HG02571 (cell line): ENCODE data around the gene NUP93.

ENCODE experiments used
- ATAC-seq: cut with Tn5 transposase; IDR thresholded peaks from one replicate; pipeline ENCODE4 v1.9.1; 2021; ENCODE audit warnings: mild to moderate bottlenecking, moderate library complexity; ENCODE audit not compliant: unreplicated experiment

NUP93 gene

GRCh38 chr16:56842133-56842532 is 112.2 kb downstream of the NUP93 start:
- no peak for ATAC-seq

- ATAC-seq: no peak
Observed at GRCh38 chr16:56844056-56844455, 114.1 kb downstream of the NUP93 start.

GRCh38 chr16:56847173-56847910 is 117.4 kb downstream of the NUP93 start:
- ATAC-seq: no peak

- no peak for ATAC-seq
Observed at GRCh38 chr16:56848029-56848936, 118.4 kb downstream of the NUP93 start.

- no peak for ATAC-seq
Observed at GRCh38 chr16:56848955-56849689, 119.2 kb downstream of the NUP93 start.

GRCh38 chr16:56849690-56850680 is 120.1 kb downstream of the NUP93 start:
- ATAC-seq: no peak

GRCh38 chr16:56851671-56852400 is 121.9 kb downstream of the NUP93 start:
- ATAC-seq: no peak

- ATAC-seq: no peak
Observed at GRCh38 chr16:56852401-56852730, 122.4 kb downstream of the NUP93 start.

GRCh38 chr16:56852968-56853367 is 123.0 kb downstream of the NUP93 start:
- no peak for ATAC-seq

- ATAC-seq: no peak
Observed at GRCh38 chr16:56855201-56855600, 125.3 kb downstream of the NUP93 start.

- ATAC-seq: no peak
Observed at GRCh38 chr16:56855946-56856345, 126.0 kb downstream of the NUP93 start.

GRCh38 chr16:56856876-56857447 is 127.0 kb downstream of the NUP93 start:
- ATAC-seq: no peak

GRCh38 chr16:56858374-56858773 is 128.4 kb downstream of the NUP93 start:
- ATAC-seq: no peak

GRCh38 chr16:56859636-56860035 is 129.7 kb downstream of the NUP93 start:
- no peak for ATAC-seq

- no peak for ATAC-seq
Observed at GRCh38 chr16:56860226-56861020, 130.5 kb downstream of the NUP93 start.

GRCh38 chr16:56861092-56861610 is 131.2 kb downstream of the NUP93 start:
- ATAC-seq: no peak

GRCh38 chr16:56861756-56862155 is 131.8 kb downstream of the NUP93 start:
- ATAC-seq: no peak

GRCh38 chr16:56862776-56863175 is 132.8 kb downstream of the NUP93 start:
- no peak for ATAC-seq
